HUDEP-2 (cell line): ENCODE measurements around the gene LNX1.
"Not testable (repeated sequence)": the region's sequence is repeated elsewhere in the genome, so short reads cannot be mapped to it uniquely, and the experiment has no call there.

Experiments
- DNase-seq, 76 experiments: peaks; one replicate each; lab custom pipeline; 2025; ENCODE audit not compliant: unreplicated experiment in 76 of 76; lab: John Stamatoyannopoulos, UW

Gene LNX1

GRCh38 chr4:53419208-53419607 lies 172.1 kb downstream of the LNX1 start:
- DNase-seq, result no peak

DNA sequence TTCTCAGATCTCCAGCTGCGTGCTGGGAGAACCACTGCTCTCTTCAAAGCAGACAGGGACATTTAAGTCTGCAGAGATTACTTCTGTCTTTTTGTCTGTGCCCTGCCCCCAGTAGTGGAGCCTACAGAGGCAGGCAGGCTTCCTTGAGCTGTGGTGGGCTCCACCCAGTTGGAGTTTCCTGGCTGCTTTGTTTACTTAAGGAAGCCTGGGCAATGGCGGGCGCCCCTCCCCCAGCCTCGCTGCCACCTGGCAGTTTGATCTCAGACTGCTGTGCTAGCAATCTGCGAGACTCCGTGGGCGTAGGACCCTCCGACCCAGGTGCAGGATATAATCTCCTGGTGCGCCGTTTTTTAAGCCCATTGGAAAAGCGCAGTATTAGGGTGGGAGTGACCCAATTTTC lies 181.8 kb downstream of the LNX1 start:
- not testable (repeated sequence) for DNase-seq
